HG03064 (cell line): ENCODE results near the gene DLG1.
"Not testable (repeated sequence)": the region's sequence is repeated elsewhere in the genome, so short reads cannot be mapped to it uniquely, and the experiment has no call there.

Experiments used
- ATAC-seq: cut with Tn5 transposase; IDR thresholded peaks from one replicate; pipeline ENCODE4 v1.9.1; 2021; ENCODE audit warnings: low read depth; ENCODE audit not compliant: unreplicated experiment

The DLG1 gene

DNA sequence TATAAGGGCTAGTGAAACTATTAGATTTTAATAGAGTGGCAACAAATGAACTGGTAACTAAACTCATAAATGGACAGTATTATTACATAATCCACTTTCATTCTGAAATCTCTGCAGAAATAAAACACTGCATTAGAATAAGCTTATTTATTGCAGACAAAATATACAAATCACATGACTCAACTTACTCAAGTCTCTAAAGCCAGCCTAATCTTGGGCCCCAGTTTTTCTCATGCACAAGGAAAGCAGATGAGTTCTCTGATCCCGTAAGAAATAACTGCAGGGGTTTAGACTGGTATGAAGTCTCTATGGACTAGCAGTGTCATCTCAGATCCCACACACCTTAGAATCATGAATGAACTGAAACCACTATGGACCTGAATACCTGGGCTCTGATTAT, 5.8 kb downstream of the DLG1 start:
- ATAC-seq, result no peak

DNA sequence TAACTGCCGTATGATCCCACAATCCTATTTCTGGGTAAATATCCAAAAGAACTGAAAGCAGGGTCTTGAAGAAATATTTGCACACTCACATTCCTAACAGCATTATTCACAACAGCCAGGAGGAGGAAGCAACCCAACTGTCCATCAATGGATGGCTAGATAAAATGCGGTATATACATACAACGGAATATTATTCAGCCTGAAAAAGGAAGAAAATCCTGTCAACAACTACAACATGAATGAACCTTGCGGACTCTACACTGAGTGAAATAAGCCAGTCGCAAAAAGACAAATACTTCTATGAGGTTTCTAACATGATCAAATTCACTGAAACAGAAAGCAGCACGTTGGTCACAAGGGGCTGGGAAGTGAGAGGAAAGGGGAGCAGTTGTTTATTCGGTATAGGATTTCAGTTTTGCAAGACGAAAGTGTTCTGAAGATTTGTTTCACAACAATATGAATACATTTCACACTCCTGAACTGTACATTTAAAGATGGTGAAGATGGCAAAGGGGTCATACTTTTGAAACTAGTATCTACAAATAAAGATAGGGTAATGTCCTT, 6.2 kb downstream of the DLG1 start:
- no peak for ATAC-seq

DNA sequence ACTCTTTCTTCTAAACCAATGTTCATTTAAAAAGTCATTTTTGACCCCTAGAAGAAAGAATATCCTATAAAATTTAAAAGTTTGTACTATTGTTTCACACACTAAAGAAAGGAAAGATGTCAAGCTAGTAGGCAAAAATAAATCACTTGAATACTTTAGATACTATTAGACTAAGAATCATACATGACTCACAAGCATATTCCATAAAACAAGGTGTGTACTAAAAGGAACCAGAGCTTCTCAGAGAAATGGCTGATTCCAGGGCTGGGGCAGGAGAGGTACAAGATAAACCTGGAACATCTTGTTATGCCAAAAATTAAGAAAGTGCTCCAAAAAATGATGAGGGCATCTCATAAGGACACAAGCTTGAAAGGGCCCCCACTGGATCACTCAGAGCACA, 8.7 kb downstream of the DLG1 start:
- ATAC-seq, result no peak

DNA sequence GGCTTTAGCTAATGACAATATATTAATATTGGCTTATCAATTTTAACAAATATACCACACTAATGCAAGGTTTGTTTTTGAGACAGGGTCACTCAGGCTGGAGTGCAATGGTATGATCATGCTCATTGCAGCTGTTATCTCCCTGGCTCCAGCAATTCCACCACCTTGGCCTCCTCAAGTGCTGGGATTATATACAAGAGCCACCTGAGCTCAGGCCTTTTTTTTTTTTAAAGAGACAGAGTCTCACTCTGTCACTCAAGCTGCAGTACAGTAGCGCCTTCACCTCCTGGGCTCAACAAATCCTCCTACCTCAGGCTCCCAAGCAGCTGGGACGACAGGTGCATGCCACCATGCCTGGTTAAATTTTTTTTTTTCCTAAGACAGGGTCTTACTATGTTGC, 11.7 kb downstream of the DLG1 start:
- no peak for ATAC-seq

DNA sequence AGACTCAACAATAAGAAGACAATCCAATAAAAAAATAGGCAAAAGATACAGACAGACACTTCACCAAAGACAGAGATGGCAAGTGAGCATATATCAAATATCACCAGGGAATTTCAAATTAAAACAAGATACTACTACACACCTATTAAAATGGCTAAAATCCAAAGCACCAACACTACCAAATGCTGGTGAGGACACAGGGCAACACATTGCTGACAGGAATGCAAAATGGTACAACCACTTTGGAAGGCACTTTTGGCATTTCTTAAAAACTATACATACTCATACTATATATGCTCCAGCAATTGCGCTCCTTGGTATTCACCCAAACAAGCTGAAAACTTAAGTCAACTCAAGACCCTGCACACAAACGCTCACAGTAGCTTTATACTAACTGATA, 12.9 kb downstream of the DLG1 start:
- ATAC-seq, result no peak

GRCh38 chr3:197283045-197283444, 15.4 kb downstream of the DLG1 start:
- ATAC-seq, result no peak

GRCh38 chr3:197281849-197282248, 16.6 kb downstream of the DLG1 start:
- no peak for ATAC-seq

GRCh38 chr3:197280156-197280555, 18.3 kb downstream of the DLG1 start:
- ATAC-seq, result no peak

DNA sequence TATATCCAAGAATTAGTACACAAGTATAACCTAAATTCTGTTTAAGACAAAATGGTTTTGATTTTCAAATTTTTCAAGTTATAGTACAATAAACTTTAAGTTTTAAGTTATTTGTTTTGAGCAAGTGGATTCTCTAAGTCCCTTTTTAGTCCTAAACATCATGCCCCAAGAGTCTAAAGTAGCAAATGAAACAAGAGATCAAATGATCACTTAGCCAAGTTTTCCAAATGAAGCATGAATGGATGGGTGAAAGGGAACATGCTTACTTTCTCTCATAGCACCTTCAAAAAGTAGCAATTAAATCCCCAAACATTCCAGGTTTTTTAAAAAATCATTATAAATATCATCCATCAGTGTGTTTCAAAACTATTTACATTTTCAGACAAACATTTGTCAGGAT, 19.5 kb downstream of the DLG1 start:
- ATAC-seq, result no peak

GRCh38 chr3:197276808-197277207, 21.6 kb downstream of the DLG1 start:
- not testable (repeated sequence) for ATAC-seq

DNA sequence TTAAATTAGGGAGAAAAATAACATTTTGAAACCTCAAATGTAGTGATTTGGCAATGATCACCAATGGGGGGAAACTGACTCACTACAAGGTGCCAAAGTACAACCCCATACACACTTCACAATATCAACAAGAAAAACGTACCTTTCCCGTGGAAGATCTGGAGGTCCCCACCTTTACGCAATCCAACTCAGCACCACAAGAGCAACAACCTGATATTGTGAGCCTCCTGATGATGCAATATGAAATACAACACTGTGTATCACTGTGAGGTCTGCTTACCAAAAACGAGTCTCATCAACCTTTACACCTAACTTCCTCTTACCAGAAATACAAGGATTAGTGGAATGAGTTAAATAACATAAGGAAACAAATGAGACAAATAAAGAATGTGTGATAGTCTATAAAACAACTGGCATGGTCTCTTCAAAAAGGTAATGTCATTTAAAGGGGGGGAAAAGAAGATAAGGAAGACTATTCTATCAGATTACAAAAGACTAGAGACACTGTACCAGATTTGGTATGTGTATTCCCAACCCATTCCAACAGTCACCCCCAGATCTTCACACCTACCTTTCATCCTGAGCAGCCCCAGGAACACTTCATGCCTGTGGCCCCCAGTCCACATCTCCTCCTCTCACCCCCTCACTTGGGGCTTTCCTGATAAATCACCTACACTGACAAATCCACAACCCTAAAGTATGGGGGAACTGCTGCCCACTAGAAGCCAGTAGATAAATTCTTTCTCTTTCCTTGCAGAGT, 27.7 kb downstream of the DLG1 start:
- ATAC-seq, result no peak

GRCh38 chr3:197269024-197269423, 29.4 kb downstream of the DLG1 start:
- ATAC-seq, result no peak

DNA sequence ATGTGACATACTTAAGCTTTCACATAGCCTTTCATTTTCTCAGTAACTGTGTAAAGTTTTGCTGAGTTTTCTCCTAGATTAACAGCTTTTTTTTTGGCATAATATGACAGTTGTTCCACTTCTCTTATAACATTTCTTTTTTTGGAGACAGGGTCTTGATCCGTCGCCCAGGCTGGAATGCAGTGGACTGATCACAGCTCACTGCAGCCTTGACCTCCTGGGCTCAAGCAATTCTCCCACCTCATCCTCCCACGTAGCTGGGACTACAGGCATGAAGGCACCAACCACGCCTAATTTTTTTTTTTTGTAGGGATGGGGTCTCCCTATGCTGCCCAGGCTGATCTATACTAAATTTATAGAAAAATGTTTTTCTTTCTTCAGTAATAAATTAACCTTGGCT, 30.1 kb downstream of the DLG1 start:
- ATAC-seq, result no peak

DNA sequence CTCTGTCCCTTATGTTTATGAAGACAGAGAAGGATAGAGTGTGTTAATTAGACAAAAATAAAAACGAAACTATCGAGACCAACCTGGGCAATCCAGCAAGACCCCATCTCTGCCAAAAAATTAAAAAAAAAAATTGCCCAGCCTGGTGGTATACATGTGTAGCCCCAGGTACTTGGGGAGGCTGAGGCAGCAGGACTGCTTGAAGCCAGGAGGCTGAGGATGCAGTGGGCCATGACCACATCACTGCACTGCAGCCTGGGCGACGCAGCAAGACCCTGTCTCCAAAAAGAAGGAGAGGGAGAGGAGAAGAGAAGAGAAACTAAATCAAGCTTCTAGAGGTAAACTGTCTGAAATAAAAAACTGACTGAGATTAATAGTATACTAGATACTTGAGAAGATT, 32.1 kb downstream of the DLG1 start:
- ATAC-seq, result no peak

DNA sequence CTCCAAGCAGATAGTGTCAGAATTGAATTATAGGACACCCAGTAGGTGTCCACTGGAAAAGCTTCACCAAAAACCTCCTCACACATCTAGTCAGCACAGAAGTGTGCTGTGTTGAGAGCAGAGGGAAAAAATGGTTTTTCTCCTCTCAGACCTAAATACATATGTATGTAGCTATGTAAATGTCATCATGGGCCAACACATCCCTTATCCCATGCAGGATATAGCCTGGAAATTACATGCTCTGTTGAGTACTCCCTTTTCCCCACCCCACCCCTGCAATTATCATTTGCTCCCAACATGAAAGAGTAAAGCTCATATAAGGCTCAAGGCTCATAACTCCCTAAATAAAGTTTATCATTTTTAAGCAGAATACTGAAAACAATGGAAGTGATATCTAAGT, 35.7 kb downstream of the DLG1 start:
- no peak for ATAC-seq

DNA sequence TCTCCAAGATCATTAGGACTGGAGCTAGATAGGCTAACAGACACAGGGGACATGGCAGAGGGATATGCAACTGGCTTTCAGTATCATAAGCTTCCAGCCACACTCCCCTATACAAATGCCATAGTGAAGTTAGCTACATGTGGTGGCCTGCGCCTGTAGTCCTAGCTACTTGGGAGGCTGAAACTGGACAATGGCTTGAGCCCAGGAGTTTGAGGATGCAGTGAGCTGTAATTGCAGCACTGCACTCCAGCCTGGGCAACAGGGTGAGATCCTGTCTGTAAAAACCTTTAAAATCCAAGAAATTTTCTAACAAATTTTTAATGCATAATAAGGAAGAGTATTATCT, 37.3 kb downstream of the DLG1 start:
- ATAC-seq, result no peak

GRCh38 chr3:197260491-197261163, 37.8 kb downstream of the DLG1 start:
- no peak for ATAC-seq

GRCh38 chr3:197259096-197259495, 39.3 kb downstream of the DLG1 start:
- ATAC-seq, result no peak

GRCh38 chr3:197258168-197258755, 40.1 kb downstream of the DLG1 start:
- no peak for ATAC-seq

DNA sequence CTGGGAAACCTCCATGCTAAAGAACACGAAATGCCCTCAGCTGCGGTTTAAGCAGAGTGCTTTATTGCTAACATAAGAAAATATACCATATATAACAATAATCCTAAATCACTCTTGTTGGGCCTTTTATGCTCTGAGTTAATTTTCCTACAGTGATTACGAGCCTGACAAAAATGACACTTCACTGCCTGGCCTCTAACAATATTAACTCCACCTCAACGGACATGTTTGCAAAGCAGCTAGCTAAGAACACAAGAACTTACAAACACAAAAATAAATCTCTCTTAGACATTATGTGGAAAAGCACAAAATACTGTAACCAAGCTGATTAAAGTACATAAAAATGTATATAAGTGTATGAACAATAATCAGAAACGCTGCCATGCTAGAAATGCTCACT, 40.7 kb downstream of the DLG1 start:
- no peak for ATAC-seq

- ATAC-seq, result no peak
These were observed 41.5 kb downstream of the DLG1 start for GRCh38 chr3:197256836-197257444.
